HepG2 (cell line): ENCODE data around the gene MSANTD2. TPM values are rescaled to one million over a fixed set of nuclear protein-coding genes. Genes with fewer than 3 reads are reported as not detected.

ENCODE experiments used
- BCL6 ChIP-seq: IDR thresholded peaks from 2 replicates; pipeline ENCODE4 v1.6.1; 2016; ENCODE audit warnings: missing genetic modification reagents, missing compliant biosample characterization
- NFKBIZ ChIP-seq: IDR thresholded peaks from 2 replicates; pipeline ENCODE4 v1.6.1; 2018; ENCODE audit warnings: missing genetic modification reagents, missing compliant biosample characterization
- ZNF558 ChIP-seq: sonication (generic); formaldehyde crosslinking; IDR thresholded peaks from 2 replicates; pipeline ENCODE4 v1.9.0; 2022; ENCODE audit warnings: mild to moderate bottlenecking, missing genetic modification reagents, borderline replicate concordance
- polyA plus RNA-seq, 8 experiments: library from polyadenylated mRNA; depleted of rRNA in 3 of 8; stranded (reverse) in 7 of 8; unstranded in 1 of 8; fragments of >200 nt; fragmentation: Illumina TruSeq in 4 of 8; extraction: Trizol in 4 of 8; gene quantifications; 2 replicates each; pipeline versions ENCODE4 v1.2.1 to v1.2.3, GENCODE V29; 2011 to 2016; ENCODE audit warnings: low read depth in 4 of 8, missing spikeins in 1 of 8, mixed read lengths in 1 of 8; ENCODE audit not compliant: insufficient read depth in 1 of 8
- total RNA-seq, 5 experiments: library from RNA; depleted of rRNA; stranded (reverse); fragments of >200 nt; fragmentation: Illumina TruSeq; extraction: Trizol; gene quantifications; 2 replicates each; pipeline ENCODE4 v1.2.3, GENCODE V29; 2016; ENCODE audit warnings: low read depth in 1 of 5
- TF ChIP-seq, protein P1 (sequence below): sonication (generic); formaldehyde crosslinking; IDR thresholded peaks from 2 replicates; pipeline ENCODE4 v1.4.0; 2020; ENCODE audit warnings: mild to moderate bottlenecking, missing genetic modification reagents
- TF ChIP-seq, protein P2 (sequence below): sonication (generic); formaldehyde crosslinking; IDR thresholded peaks from 2 replicates; pipeline ENCODE4 v1.4.0; 2020; ENCODE audit warnings: missing genetic modification reagents, borderline replicate concordance
- TF ChIP-seq, protein P3 (sequence below): sonication (generic); formaldehyde crosslinking; IDR thresholded peaks from 2 replicates; pipeline ENCODE4 v1.4.0; 2020; ENCODE audit warnings: missing genetic modification reagents
- TF ChIP-seq, protein P4 (sequence below): sonication (generic); formaldehyde crosslinking; IDR thresholded peaks from 2 replicates; pipeline ENCODE4 v1.8.0; 2022; ENCODE audit warnings: missing genetic modification reagents, mild to moderate bottlenecking, moderate library complexity, borderline replicate concordance
- TF ChIP-seq, protein P5 (sequence below): sonication (generic); formaldehyde crosslinking; IDR thresholded peaks from 2 replicates; pipeline ENCODE4 v1.5.0; 2020; ENCODE audit warnings: mild to moderate bottlenecking, missing genetic modification reagents, moderate library complexity
- TF ChIP-seq, protein P6 (sequence below): sonication (generic); formaldehyde crosslinking; IDR thresholded peaks from 2 replicates; pipeline ENCODE4 v1.5.1; 2020; ENCODE audit warnings: missing genetic modification reagents, mild to moderate bottlenecking, borderline replicate concordance

MSANTD2 gene
- total and polyA plus RNA-seq, 2 of the 13 experiments (the other 11 are each of a cell fraction or from before 2014, with no cell fraction given): 8.7 to 10.1 TPM

DNA sequence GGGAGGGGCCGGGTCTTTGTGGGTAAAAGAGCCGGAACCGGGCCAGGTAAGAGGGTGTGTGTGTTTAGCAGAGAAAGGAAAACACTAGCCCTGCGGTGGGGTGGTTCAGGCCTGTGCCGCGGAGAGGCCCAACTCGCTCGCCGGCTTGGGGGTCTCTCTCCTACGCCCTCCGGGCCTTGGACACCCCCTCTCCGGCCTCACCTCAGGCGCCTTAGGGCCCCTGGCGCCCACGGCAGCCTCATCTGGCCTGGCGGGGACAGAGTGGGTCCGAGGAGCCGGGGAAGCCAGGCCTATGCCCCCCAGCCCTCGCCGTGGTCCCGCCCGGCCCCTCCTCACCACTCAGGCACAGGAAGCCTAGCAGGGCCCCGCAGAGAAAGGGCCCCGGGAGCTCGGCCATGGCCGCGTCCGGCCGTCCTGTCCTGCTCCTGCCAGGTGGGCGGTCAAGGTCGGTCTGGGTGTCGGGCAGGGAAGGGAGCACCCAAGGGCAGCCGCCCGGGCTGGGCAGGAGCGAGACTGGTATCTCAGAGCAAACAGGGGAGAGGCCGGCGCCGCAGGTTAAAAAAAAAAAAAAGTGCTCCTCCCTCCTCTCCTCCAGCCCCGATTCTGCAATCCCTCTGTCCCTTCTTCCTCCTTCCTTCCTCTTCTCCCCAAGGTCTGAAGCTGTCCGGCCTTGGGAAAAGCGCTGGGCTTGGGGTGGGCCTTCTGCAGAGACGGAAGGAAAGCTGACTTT lies 48.3 kb downstream of the MSANTD2 start, which contains the start of gene VSIG2 (continued):
- TF ChIP-seq, protein P1, sequence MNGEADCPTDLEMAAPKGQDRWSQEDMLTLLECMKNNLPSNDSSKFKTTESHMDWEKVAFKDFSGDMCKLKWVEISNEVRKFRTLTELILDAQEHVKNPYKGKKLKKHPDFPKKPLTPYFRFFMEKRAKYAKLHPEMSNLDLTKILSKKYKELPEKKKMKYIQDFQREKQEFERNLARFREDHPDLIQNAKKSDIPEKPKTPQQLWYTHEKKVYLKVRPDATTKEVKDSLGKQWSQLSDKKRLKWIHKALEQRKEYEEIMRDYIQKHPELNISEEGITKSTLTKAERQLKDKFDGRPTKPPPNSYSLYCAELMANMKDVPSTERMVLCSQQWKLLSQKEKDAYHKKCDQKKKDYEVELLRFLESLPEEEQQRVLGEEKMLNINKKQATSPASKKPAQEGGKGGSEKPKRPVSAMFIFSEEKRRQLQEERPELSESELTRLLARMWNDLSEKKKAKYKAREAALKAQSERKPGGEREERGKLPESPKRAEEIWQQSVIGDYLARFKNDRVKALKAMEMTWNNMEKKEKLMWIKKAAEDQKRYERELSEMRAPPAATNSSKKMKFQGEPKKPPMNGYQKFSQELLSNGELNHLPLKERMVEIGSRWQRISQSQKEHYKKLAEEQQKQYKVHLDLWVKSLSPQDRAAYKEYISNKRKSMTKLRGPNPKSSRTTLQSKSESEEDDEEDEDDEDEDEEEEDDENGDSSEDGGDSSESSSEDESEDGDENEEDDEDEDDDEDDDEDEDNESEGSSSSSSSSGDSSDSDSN: peak; percentile 40; the same call in 1 of the 2 replicates
- TF ChIP-seq BCL6 (CRISPR knock-in tag) (peak; percentile 51; the same call in 1 of the 2 replicates), NFKBIZ (CRISPR knock-in tag) (no peak), ZNF558 (CRISPR knock-in tag) (0 out of 2 replicates have a peak, but pooled peaks have one; percentile 9)
- TF ChIP-seq, protein P2, sequence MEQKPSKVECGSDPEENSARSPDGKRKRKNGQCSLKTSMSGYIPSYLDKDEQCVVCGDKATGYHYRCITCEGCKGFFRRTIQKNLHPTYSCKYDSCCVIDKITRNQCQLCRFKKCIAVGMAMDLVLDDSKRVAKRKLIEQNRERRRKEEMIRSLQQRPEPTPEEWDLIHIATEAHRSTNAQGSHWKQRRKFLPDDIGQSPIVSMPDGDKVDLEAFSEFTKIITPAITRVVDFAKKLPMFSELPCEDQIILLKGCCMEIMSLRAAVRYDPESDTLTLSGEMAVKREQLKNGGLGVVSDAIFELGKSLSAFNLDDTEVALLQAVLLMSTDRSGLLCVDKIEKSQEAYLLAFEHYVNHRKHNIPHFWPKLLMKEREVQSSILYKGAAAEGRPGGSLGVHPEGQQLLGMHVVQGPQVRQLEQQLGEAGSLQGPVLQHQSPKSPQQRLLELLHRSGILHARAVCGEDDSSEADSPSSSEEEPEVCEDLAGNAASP (CRISPR knock-in tag): no peak; the same call in 1 of the 2 replicates
- TF ChIP-seq, protein P3, sequence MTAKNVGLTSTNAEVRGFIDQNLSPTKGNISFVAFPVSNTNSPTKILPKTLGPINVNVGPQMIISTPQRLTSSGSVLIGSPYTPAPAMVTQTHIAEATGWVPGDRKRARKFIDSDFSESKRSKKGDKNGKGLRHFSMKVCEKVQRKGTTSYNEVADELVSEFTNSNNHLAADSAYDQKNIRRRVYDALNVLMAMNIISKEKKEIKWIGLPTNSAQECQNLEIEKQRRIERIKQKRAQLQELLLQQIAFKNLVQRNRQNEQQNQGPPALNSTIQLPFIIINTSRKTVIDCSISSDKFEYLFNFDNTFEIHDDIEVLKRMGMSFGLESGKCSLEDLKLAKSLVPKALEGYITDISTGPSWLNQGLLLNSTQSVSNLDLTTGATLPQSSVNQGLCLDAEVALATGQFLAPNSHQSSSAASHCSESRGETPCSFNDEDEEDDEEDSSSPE (CRISPR knock-in tag): no peak
- TF ChIP-seq, protein P4, sequence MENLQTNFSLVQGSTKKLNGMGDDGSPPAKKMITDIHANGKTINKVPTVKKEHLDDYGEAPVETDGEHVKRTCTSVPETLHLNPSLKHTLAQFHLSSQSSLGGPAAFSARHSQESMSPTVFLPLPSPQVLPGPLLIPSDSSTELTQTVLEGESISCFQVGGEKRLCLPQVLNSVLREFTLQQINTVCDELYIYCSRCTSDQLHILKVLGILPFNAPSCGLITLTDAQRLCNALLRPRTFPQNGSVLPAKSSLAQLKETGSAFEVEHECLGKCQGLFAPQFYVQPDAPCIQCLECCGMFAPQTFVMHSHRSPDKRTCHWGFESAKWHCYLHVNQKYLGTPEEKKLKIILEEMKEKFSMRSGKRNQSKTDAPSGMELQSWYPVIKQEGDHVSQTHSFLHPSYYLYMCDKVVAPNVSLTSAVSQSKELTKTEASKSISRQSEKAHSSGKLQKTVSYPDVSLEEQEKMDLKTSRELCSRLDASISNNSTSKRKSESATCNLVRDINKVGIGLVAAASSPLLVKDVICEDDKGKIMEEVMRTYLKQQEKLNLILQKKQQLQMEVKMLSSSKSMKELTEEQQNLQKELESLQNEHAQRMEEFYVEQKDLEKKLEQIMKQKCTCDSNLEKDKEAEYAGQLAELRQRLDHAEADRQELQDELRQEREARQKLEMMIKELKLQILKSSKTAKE (CRISPR knock-in tag): 0 out of 2 replicates have a peak, but pooled peaks have one; percentile 63
- TF ChIP-seq, protein P5, sequence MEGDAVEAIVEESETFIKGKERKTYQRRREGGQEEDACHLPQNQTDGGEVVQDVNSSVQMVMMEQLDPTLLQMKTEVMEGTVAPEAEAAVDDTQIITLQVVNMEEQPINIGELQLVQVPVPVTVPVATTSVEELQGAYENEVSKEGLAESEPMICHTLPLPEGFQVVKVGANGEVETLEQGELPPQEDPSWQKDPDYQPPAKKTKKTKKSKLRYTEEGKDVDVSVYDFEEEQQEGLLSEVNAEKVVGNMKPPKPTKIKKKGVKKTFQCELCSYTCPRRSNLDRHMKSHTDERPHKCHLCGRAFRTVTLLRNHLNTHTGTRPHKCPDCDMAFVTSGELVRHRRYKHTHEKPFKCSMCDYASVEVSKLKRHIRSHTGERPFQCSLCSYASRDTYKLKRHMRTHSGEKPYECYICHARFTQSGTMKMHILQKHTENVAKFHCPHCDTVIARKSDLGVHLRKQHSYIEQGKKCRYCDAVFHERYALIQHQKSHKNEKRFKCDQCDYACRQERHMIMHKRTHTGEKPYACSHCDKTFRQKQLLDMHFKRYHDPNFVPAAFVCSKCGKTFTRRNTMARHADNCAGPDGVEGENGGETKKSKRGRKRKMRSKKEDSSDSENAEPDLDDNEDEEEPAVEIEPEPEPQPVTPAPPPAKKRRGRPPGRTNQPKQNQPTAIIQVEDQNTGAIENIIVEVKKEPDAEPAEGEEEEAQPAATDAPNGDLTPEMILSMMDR (CRISPR knock-in tag): no peak
- TF ChIP-seq, protein P6, sequence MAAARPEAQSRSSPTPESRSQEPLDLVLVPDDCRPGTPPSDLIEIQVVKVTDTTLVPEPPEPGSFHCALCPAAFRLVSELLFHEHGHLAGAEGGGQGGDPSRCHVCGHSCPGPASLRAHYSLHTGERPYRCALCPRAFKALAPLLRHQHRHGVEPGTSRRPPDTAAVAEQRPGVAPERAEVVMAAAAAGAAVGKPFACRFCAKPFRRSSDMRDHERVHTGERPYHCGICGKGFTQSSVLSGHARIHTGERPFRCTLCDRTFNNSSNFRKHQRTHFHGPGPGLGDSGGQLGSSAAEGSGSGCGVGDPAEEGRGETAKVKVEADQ (CRISPR knock-in tag): no peak
- TF ChIP-seq, all 625 proteins: peak for 32
